HG02970 (cell line): ENCODE results near the gene TRIM65.
A peak's percentile ranks its signal among the peaks of the same experiment; 100 is the strongest.
"Not testable (repeated sequence)": the region's sequence is repeated elsewhere in the genome, so short reads cannot be mapped to it uniquely, and the experiment has no call there.

Source experiments
- ATAC-seq: cut with Tn5 transposase; IDR thresholded peaks from one replicate; pipeline ENCODE4 v1.9.1; 2021; ENCODE audit warnings: mild to moderate bottlenecking, moderate library complexity, moderate number of reproducible peaks; ENCODE audit not compliant: unreplicated experiment, low FRiP score

Gene TRIM65

DNA sequence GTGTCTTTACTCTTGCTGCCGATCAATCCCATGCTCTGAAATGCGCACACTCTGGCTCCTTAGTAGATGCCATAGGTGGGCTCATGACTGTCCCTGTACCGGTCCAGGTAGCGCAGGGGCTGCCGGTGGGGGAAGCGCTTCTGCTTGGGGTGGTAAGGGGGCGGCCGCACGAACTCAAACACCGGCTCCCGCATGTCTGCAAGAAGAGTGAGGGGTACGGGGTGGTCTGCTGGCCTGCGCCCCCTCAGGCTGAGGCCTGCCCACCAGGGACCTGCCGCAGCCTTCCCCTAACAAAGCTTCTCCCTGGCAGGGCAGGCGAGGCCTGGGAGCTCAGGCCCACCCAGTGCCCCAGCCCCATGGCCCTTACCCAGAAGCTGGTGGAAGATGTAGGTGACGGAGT, 2.0 kb upstream of the TRIM65 start:
- ATAC-seq = no peak

DNA sequence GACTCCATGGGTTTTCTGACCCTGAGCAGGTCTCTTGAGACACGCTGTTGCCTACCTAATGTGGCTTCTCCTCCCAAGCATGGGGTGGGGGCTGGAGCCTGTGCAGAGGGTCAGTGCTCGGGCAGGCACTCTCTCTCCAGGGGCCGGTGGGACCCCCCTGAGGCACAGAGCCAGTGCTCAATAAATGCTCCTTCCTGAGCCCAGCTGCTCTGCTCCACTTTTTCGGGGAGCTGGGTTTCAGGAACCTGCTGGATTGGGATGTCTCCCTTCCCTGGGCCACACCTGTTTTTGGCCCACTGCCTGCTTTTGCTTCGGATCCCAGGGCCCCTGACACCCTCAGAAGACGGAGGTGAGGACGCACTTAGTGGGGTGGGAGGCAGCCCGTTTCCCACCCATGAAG, 1.3 kb upstream of the TRIM65 start:
- ATAC-seq = no peak

DNA sequence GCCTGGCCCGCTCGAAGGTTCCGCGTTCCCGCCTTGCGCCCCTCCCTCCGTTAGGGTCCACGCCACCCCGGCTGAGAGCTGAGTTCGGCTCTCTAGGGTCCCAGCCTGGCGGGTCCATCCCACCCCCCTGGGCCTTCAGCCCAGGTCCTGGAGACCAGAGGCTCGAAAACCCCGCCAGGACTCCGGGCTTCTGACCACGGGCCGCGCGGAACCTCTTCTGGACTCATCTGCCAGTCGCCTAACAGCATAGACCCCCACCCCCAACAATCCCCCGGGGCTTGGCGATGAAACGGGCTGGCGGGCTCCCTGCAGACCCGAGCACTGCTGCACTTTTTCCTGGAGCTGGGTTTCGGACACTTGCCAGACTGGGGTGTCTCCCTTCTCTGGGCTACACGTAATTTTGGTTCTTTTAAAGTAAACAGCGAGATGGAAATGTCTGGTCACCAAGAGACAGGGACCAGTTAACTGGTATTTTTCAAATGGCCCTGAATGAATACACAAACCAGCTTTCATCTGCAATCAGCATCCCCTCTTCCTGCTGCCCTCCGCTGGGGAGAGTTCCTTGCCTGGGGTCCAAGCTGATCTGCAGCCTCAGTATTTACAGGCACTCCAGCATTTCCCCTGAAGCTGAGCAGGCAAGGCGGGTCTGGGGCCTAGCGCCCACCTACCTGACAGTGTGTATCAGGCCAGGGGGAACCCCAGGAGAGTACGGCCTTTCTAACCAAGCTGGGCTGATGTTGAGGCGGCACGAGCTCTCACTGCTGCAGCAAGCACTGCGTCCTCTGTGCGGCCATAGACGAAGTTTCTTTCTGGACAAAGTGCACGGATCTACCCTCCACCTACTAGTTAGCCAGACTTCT, 639 bp upstream of the TRIM65 start:
- ATAC-seq = no peak

DNA sequence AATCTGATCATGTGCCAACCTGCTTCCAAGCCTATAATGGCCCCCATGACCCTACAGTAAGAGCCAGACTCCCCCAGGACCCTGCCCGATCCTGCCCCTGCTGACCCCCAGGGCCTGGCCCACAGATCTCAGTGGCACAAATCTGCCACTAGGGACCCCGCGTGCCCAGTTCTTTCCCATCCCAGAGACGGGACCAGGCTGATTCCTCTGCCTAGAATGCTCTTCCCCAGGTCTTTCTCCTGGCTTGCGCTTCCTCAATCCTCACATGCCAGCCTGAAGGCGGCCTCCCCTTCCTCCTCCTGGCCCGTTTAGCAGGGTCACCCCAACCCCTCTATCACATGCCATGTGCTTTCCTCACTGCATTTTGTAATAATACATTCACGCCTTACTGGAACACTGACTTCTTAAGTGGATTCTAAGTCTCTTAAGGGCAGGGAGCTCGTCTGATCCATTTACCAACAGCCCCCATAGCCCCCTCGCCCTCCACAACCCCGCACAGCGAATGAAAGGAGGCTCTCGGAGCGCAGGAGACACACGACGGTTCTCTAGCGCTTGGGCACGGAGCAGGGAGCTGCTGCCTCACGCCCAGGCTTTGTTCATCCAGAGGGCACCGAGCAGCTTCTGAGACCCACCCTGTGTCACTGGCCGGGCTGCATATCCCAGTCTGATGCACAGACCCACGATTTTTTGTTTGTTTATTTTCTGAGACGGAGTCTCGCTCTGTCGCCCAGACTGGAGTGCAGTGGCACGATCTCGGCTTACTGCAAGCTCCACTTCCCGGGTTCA, 1.2 kb downstream of the TRIM65 start:
- no peak for ATAC-seq

DNA sequence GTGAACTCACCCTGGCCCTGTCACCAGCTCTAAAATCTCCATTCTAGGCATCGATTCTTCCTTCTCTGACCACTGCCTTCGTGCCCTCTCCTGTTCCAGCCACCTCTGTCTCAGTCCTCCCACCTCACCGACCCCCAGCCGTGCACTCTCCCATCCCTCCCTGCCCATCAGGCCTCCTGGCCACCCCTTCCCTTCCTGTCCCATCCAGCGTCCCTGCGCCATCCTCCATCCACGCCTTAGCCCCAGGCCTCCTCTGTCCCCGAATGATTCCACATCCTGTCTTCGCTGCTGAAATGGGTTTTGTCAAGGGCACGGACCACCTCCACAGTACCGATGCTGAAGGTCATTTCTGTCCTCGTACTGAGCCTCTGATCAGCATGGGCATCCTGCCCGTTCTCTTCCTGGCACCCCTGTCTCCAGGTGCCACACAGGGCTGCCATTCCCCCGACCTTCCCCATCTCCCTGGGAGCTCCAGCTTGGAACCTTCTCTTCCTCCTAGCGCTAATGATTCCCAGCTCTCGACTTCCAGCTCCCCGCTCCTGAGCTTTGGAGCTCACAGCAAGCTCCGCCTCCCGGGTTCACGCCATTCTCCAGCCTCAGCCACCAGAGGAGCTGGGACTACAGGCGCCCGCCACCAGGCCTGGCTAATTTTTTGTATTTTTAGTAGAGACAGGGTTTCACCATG, 2.6 kb downstream of the TRIM65 start:
- ATAC-seq = no peak

DNA sequence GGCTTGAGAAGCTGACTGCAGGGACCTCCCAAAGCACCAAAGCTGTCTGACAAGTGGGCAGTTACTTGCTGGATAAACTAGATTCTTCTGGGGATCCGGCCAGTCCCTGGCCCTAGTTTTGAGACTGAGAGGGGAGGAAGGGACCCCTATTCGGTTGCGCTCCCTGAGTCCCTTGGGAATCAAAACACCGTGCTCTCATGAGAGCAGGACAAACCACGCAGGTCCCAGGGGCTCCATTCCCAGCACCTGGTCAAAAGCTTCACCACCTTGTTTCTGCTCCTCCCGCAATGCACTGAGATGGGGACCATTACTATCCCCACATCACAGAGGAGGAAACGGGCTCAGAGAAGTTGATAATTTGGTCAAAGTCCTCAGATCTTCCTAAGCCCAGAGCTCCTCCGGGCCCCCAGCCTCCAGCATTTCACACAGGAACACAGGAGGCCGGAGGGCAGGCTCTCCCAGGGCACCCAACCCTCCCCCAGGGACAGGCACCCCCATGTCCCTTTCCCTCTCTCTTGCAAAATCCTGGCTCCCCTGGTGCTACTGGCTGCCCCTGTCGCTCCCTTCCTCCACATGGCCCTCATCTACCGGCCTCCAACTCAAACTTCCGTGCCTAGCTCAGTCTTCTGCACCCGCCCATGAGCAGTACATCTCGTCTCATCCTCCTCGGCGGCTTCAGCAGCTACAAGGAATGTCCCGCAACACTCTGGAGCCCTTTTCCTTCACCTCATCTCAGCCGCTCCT, 3.3 kb downstream of the TRIM65 start:
- no peak for ATAC-seq

DNA sequence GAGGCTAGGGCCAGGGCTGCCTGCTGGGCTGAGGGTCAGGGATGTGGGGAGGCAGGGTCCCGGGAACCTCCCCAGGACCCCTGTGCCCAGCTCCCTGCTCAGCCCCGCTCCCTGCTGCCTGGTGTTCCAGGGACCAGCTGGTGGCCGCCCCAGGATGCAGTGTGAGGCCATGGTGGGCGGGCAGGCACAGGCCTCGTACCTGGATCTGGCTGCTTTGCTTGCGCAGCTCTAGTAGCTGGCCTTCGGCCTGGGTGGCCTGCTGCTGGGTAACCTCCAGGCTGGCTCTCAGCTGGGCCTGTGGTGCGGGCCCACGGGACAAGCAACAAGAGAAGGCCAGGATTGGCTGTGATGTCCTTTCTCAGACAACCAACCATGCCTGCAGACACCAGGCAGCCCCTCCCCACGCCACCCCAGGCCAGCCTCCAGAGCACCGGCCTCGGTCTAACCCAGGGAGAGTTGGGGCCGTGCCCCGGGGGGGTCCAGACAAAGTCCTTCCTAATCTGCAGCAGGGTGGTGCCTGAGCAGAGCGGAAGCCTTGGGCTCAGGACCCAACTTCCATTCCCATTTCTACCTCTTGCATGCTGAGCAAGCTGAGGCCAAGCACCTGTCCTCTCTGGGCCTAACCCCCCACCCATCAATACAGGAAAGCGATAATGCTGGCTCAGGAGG, 4.1 kb downstream of the TRIM65 start:
- no peak for ATAC-seq

DNA sequence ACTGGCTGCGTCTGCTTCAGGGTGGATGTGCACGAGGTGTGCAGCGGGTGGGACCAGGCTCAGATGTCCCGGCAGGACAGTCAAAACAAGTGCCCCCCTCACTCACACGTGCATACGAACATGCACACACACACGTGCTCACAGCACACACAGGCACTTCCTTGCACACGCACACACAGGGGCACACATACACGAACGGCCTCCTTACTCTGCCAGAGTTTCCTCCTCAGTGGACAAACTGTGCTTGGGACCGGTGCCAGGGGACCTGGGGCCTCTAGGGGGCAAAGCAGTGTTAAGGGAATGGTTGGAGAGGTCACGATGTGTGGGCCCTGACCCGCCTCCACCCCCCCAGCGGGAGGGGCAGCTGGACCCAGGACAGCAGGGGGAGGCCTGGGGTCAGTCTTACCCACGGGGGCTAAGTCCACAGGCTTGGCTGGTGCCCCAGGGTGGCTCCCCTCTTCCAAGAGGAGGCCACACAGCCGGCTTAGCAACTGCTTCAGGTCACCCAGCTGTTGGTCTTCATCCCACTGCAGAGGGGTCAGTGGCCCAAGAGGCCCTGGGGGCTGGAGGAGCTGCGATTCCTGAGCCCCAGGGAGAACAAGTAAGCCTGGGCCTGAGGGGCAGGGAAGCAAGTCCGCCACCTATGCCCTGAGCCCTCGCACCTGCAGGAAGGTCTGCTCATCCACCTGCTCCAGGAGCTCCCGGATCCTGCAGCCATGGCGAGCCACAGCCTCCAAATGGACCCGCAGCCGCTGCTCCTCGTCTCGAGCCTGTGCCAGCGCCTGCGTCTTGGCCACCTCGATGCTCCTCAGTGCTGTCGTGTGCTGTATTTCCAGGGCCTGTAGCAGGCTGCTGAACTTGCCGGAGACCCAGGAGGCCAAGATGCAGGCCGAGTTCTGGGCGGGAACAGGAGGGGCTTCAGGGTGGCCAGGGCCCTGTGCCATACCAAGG, 4.9 kb downstream of the TRIM65 start:
- no peak for ATAC-seq

DNA sequence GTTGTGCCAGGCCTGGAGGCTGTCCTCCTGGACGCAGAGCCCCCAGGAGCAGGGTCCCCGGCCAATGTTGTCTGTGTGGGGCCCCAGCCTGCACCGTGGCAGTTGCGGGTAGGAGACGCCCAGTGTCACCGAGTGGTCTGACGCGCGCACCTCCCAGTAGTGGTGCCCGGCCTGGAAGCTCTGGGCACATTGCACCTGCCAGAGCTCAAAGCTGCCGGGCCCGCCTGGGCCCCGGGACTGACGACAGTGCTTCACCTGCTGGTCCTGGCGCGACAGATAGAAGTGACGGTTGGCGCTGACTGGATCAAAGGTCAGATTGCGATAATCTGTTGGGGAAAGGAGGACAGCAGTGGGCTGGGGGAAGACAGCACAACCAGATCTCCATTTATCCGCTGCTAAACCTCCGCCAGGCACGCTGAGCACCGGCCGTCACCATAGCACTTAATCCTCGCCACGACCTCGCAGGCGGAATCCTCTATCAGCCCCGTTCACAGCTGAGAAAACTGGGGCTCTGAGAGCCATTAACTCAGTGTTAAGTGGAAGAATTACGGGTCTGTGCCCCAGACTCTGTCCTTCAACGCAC, 5.6 kb downstream of the TRIM65 start:
- ATAC-seq = no peak

DNA sequence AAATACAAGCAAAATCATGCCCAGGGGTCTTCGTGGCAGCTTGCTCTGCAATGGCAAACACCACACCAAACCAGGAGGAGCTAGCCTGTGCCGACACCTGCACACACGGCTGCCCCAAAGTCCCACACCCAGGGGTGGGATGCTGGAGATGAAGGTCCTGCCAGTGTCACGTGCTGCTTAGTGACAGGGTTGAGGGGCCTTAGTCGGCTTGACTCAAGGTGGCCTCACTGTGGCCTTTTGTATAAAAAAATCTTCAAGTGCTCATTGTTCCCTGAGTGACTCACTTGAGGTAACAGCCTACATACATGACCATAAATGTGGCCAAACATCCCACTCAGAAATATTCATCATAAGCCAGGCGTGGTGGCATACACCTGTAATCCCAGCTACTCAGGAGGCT, 7.3 kb downstream of the TRIM65 start:
- no peak for ATAC-seq

DNA sequence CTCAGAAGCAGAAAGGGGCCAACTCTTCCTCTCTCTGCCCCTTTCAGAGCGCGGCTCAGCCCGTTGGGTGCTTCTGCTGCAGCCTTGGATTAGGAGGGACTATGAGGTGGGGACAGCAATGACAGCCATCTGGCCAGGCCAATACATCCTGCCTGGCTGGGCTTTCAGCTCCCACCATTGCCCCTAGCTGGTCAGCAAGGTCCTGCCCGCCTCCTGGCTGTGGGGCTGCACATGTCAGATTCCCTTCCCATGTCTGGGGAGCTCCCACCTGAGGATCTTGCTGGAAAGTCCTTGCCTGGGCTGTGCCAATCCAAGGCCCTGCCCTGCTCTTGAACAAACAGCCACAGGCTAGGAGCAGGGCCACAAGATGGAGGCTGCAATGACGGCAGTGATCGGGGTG, 8.3 kb downstream of the TRIM65 start:
- ATAC-seq = no peak

DNA sequence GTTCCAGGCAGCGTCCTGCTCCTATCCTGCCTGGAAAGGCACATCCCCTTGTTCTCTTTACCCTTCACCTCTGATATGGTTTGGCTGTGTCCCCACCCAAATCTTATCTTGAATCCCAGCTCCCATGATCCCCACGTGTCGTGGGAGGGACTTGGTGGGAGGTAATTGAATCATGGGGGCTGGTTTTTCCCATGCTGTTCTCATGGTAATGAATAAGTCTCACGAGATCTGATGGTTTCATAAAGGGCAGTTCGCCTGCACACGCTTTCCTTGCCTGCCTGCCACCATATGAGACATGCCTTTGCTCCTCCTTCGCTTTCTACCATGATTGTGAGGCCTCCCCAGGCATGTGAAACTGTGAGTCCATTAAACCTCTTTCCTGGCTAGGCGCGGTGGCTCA, 10.9 kb downstream of the TRIM65 start:
- not testable (repeated sequence) for ATAC-seq

DNA sequence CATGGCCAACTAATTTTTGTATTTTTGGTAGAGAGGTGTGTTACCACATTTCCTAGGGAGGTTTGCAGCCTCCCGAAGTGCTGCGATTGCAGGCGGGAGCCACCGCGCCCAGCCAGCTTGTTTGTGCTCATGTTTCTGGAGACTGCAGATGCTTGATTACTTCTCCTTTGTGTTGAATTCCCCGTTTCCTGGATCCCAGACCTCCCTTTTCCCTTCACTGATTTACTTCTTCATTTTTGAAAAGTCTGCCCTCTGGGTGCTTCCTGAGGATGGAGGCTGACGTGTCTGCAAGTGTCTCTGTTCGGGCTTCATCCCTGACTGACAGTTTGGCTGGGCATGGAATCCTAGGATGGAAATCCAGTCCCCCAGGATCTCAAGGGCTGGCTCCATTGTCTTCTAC, 11.3 kb downstream of the TRIM65 start:
- ATAC-seq = no peak

DNA sequence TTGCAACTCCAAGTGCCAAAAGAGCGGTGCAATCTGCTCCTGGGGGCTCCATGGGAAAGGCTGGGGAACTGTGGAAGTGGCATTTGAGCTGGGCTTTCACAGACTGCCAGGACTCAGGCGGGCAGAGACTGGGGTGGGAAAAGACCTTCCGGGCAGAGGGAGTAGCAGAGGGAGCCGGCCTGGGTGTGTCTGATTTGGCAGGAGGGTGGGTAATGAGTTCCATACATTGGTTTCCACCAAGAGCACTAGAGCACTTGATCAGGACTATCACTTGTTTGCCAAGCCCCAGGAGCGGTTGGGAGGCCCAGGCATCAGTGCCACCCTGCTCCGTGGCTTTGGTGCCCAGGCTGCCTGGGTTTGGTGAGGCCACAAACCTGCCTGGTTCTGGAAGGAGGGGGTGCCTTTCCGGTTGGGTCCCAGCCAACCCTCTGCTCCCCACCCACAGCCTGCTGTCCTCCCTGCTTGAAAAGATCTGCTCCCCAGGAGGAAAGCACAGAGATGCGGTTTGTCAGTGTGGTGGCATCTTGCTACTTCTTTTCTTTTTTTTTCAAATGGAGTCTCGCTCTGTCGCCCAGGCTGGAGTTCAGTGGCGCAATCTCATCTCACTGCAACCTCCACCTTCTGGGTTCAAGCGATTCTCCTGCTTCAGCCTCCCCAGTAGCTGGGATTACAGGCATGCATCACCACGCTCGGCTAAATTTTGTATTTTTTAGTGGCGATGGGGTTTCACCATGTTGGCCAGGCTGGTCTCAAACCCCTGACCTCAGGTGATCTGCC, 14.9 kb downstream of the TRIM65 start:
- no peak for ATAC-seq

DNA sequence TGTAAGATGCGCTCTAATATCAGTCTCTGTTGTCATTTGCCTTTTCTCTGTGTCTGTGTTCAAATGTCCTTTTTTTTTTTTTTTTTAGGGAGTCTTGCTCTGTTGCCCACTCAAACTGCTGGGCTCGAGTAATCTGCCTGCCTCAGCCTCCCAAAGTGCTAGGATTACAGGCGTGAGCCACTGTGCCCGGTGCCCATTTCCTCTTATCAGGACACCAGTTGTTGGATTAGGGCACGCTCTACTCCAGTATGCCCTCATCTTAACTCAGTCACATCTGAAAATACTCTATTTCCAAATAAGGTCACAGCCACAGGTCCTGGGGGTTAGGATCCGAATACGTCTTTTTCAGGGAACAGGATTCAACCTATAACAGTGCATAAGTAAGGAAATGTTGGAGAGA, 16.5 kb downstream of the TRIM65 start:
- ATAC-seq = no peak

DNA sequence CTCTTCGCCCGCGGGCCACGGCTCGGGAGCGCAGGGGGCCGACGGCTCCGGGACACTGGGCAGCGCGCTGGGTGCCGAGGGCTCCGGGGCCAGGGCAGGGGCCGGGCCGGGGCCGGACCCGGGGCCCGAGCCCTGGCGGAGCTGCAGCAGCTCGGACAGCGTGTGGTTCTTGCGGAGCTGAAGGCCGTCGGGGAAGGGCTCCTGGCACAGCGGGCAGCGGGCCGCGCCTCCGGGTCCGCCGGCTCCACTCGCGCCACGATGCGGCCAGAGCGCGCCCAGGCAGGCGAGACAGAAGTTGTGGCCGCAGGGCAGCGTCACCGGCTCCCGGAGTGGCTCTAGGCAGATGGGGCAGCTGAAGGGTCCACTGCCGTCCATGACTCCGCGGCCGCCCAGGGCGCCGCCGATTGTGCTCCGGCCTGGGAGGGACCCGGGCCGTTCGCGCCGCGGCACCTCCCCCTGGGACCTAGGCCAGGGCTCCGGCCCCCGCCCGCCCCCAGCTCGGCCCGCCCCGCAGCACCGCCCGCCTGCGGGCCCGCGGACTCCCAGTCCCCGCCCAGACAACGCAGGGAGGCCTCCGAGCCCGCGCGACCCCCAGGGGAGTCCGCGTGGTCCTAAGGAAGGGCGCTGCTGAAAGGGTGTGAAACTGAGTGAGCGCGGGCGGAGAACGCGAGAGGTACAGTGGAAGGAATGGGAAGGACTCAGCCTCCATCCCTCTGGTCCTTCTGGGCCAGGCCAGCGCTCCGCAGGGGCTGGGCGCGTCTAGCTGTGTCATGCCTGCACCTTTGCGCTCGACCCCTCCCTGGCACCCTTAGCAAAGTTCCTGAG, 18.4 kb downstream of the TRIM65 start, which contains the start of gene TRIM47:
Gene TRIM47, minus strand, starts transcription at position 408 of the 825 bp plus-strand sequence. Its CDS starts 33 bp downstream, at position 375.
- ATAC-seq = peak; percentile 20

DNA sequence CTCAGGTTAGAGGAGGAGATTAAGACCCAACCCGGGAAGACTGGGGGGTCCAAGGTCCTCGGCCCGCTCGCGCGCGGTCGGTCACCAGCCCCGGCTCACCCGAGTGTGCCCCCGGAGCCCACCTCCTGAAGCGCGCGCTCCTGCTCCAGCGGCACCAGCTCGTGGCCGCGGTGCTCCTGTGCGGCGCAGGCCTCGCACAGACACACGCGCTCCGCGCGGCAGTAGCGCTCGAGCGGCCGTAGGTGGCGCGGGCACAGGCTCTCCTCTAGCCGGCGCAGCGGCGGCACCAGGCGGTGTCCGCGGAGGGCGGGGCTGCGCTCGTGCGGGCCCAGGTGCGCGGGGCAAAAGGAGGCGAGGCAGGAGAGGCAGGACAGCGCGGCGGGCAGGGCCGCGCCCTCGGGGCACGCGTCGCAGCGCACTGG, 19.0 kb downstream of the TRIM65 start:
- peak; percentile 44 for ATAC-seq
